Astrocyte of the spinal cord (primary cell): ENCODE data around the gene CDC73.

ENCODE experiments used
- DNase-seq: peaks from one replicate; pipeline ENCODE4 v3.0.0; 2011; ENCODE audit warnings: low read depth, low spot score
- H3K4me3 ChIP-seq: 2 replicates; pipeline ENCODE4 v1.5.1; 2011; ENCODE audit warnings: low read depth, mild to moderate bottlenecking, low read length, moderate library complexity
- CTCF ChIP-seq: IDR thresholded peaks from 2 replicates; pipeline ENCODE4 v1.5.1; 2012; ENCODE audit warnings: low read depth, mild to moderate bottlenecking, low read length, inconsistent platforms
- in situ Hi-C: cut with HindIII; loops from 2 replicates; pipeline ENCODE4 v1.10.0; 2017; ENCODE audit warnings: low sequenced_read_pairs

The CDC73 gene

GRCh38 chr1:193087893-193088292, 33.9 kb upstream of the CDC73 start:
- no peak overlapping the region for H3K4me3 ChIP-seq
- DNase-seq = no peak
- TF ChIP-seq CTCF = no peak
- in situ Hi-C loops = no loop called here

GRCh38 chr1:193090865-193091264, 31.0 kb upstream of the CDC73 start:
- TF ChIP-seq CTCF = no peak
- no peak for DNase-seq
- in situ Hi-C loops = no loop called here
- no peak overlapping the region for H3K4me3 ChIP-seq

- H3K4me3 ChIP-seq = no peak overlapping the region
- in situ Hi-C loops = no loop called here
These were observed 27.7 kb upstream of the CDC73 start for GRCh38 chr1:193094112-193094511.

GRCh38 chr1:193102662-193103061, 19.2 kb upstream of the CDC73 start:
- in situ Hi-C loops = no loop called here
- H3K4me3 ChIP-seq = no peak overlapping the region
- DNase-seq = no peak
- TF ChIP-seq CTCF = no peak

More at GRCh38 chr1:193094112-193094511, 27.7 kb upstream of the CDC73 start:
- no peak for TF ChIP-seq CTCF
- no peak for DNase-seq

GRCh38 chr1:193103759-193104501, 17.9 kb upstream of the CDC73 start:
- in situ Hi-C loops = no loop called here
- peak overlapping the region; percentile 80 for H3K4me3 ChIP-seq
- TF ChIP-seq CTCF = no peak
- DNase-seq = peak; percentile 31

GRCh38 chr1:193104502-193104906, 17.3 kb upstream of the CDC73 start:
- TF ChIP-seq CTCF = no peak
- H3K4me3 ChIP-seq = peak overlapping the region; percentile 80
- in situ Hi-C loops = no loop called here

More at GRCh38 chr1:193104502-193104906, 17.3 kb upstream of the CDC73 start:
- no peak for DNase-seq
